GM23338 (cell line): ENCODE measurements around the gene PTPRN2. TPM values are rescaled to one million over a fixed set of nuclear protein-coding genes. Genes with fewer than 3 reads are reported as not detected.

Source experiments
- ATAC-seq: fragments of 200-7000 bp; cut with Tn5 transposase; 3 replicates; pipeline ENCODE4 v1.9.1; 2020
- DNase-seq: peaks from one replicate; pipeline ENCODE4 v3.0.0-alpha.2; 2015; ENCODE audit warnings: low spot score
- H2AFZ ChIP-seq: fragments of 200-600 bp; sonication (generic); 2 replicates; pipeline ENCODE4 v1.8.0; 2016; ENCODE audit warnings: antibody characterized with exemption, mild to moderate bottlenecking, moderate library complexity
- H3F3A ChIP-seq: fragments of 200-600 bp; sonication (generic); replicated peaks from 2 replicates; pipeline ENCODE4 v1.8.0; 2017; ENCODE audit warnings: antibody characterized with exemption, mixed run types, low read depth
- H3K27ac ChIP-seq: fragments of 200-600 bp; sonication (generic); 2 replicates; pipeline ENCODE4 v1.6.1; 2016; ENCODE audit warnings: low read depth
- H3K27me3 ChIP-seq: fragments of 200-600 bp; sonication (generic); 2 replicates; pipeline ENCODE4 v1.8.0; 2016; ENCODE audit warnings: mild to moderate bottlenecking, mixed run types, moderate library complexity; ENCODE audit not compliant: insufficient read depth
- H3K36me3 ChIP-seq: fragments of 200-600 bp; sonication (generic); 2 replicates; pipeline ENCODE4 v1.8.0; 2016; ENCODE audit warnings: mild to moderate bottlenecking; ENCODE audit not compliant: insufficient read depth
- H3K4me1 ChIP-seq: fragments of 200-600 bp; sonication (generic); 2 replicates; pipeline ENCODE4 v1.8.0; 2016; ENCODE audit warnings: mild to moderate bottlenecking, moderate library complexity; ENCODE audit not compliant: insufficient read depth
- H3K4me2 ChIP-seq: fragments of 200-600 bp; sonication (generic); 2 replicates; pipeline ENCODE4 v1.7.1; 2017; ENCODE audit warnings: mixed run types
- H3K4me3 ChIP-seq: fragments of 200-600 bp; sonication (generic); 2 replicates; pipeline ENCODE4 v1.6.1; 2016; ENCODE audit warnings: mixed run types
- H3K79me2 ChIP-seq: fragments of 200-600 bp; sonication (generic); replicated peaks from 2 replicates; pipeline ENCODE4 v1.8.0; 2017; ENCODE audit warnings: mild to moderate bottlenecking; ENCODE audit not compliant: insufficient read depth
- H3K9me2 ChIP-seq: fragments of 200-600 bp; sonication (generic); 2 replicates; pipeline ENCODE4 v1.8.0; 2017; ENCODE audit not compliant: insufficient read depth
- H4K20me1 ChIP-seq: fragments of 200-600 bp; sonication (generic); replicated peaks from 2 replicates; pipeline ENCODE4 v1.8.0; 2017; ENCODE audit warnings: mild to moderate bottlenecking; ENCODE audit not compliant: insufficient read depth
- H3K27ac Mint-ChIP-seq: 2 replicates; pipeline ENCODE4 v1.8.0; 2020; ENCODE audit warnings: inconsistent platforms, mild to moderate bottlenecking, moderate library complexity, mixed read lengths
- H3K27me3 Mint-ChIP-seq: 3 replicates; pipeline ENCODE4 v1.8.0; 2022; ENCODE audit warnings: low read depth, mild to moderate bottlenecking, moderate library complexity, mixed read lengths, inconsistent platforms; ENCODE audit not compliant: insufficient read depth, poor library complexity
- H3K36me3 Mint-ChIP-seq: 3 replicates; pipeline ENCODE4 v1.8.0; 2021; ENCODE audit warnings: low read depth, mild to moderate bottlenecking, inconsistent platforms, moderate library complexity, mixed read lengths
- H3K4me1 Mint-ChIP-seq: 3 replicates; pipeline ENCODE4 v1.8.0; 2020; ENCODE audit warnings: mild to moderate bottlenecking, inconsistent platforms, mixed read lengths
- H3K4me3 Mint-ChIP-seq: 3 replicates; pipeline ENCODE4 v1.8.0; 2021; ENCODE audit warnings: moderate library complexity, mild to moderate bottlenecking, inconsistent platforms, mixed read lengths
- H3K9me3 Mint-ChIP-seq: 3 replicates; pipeline ENCODE4 v1.8.0; 2020; ENCODE audit warnings: moderate library complexity, mild to moderate bottlenecking, inconsistent platforms, mixed read lengths
- CREB1 ChIP-seq: fragments of 250-450 bp; sonication (Bioruptor Pico); IDR thresholded peaks from 2 replicates; pipeline ENCODE4 v1.5.0; 2020; ENCODE audit warnings: low read depth, mild to moderate bottlenecking, moderate library complexity
- EZH2phosphoT487 ChIP-seq: fragments of 200-600 bp; sonication (generic); IDR thresholded peaks from one replicate; pipeline ENCODE4 v1.8.1; 2018; ENCODE audit warnings: antibody characterized with exemption; ENCODE audit not compliant: unreplicated experiment
- JUNB ChIP-seq: IDR thresholded peaks from one replicate; pipeline ENCODE4 v1.6.1; 2016; ENCODE audit warnings: antibody characterized with exemption; ENCODE audit not compliant: unreplicated experiment
- NANOG ChIP-seq: IDR thresholded peaks from 2 replicates; pipeline ENCODE4 v1.6.1; 2016; ENCODE audit warnings: antibody characterized with exemption, borderline replicate concordance
- POLR2AphosphoS5 ChIP-seq: IDR thresholded peaks from 2 replicates; pipeline ENCODE4 v1.6.1; 2016; ENCODE audit warnings: antibody characterized with exemption, low read depth
- ZNF114 ChIP-seq: fragments of 250-450 bp; sonication (Bioruptor Pico); IDR thresholded peaks from 2 replicates; pipeline ENCODE4 v1.5.0; 2020; ENCODE audit warnings: mild to moderate bottlenecking, moderate library complexity
- ZNF331 ChIP-seq: fragments of 250-450 bp; sonication (Bioruptor Pico); IDR thresholded peaks from 2 replicates; pipeline ENCODE4 v1.5.0; 2020; ENCODE audit warnings: low read depth, mild to moderate bottlenecking, moderate library complexity
- polyA plus RNA-seq: library from polyadenylated mRNA; unstranded; fragments of >200 nt; fragmentation: Nextera tagmentation; extraction: Ambion mirVana; gene quantifications from 2 replicates; pipeline ENCODE4 v1.2.1, GENCODE V29; 2016
- total RNA-seq: library from RNA; depleted of rRNA; stranded (reverse); fragments of >200 nt; shearing (Covaris generic); gene quantifications from 2 replicates; pipeline ENCODE4 v1.2.3, GENCODE V29; 2014
- TF ChIP-seq, protein P1 (sequence below): fragments of 250-450 bp; sonication (Bioruptor Pico); IDR thresholded peaks from 2 replicates; pipeline ENCODE4 v1.5.0; 2020; ENCODE audit warnings: mild to moderate bottlenecking, moderate library complexity
- TF ChIP-seq, protein P2 (sequence below): IDR thresholded peaks from 2 replicates; pipeline ENCODE4 v1.6.1; 2016; ENCODE audit warnings: antibody characterized with exemption

The PTPRN2 gene
- total and polyA plus RNA-seq, 2 experiments from 2014 or later, result 0.87 to 4.0 TPM

DNA sequence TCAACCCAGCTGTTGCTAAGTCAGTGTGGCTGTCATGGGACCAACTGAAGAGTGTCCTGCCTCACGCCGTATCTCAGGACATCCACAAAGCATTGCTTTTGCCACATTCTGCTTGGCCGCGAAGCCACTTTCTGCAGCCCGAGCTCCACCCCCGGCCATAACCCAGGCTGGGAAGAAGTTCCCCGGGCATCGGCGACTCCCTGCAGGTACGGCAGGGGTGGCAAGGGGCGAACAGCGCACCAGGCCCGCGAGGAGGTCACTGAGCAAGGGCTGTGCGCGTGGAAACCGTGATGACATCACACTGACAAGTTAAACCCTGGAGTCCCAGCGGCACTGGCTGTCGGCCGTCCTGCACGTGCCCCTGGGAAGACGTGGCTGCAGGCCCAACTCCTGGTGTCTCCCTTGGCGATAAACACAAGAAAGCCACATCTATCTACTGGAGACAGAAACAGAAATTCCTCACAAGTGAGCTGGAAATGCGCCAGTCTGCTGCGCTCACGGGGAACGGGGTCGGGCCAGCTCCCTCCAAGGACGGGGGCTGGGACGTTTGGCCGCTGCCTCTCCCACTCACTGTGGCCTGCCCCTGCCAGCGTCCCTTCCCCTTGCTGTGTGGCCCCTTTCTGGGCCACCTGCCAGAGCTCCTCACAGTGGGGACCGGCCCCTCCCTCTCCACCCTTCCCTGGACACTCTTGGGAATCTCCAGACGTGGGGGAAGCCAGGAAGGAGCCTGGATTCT lies 924.5 kb downstream of the PTPRN2 start:
- Histone ChIP-seq H3K27me3 (no peaks in the 10 kb centered on the region), H3K79me2 (no peaks in the 10 kb centered on the region), H3F3A (no peaks in the 10 kb centered on the region), H3K9me2 (no peaks in the 10 kb centered on the region), H3K4me2 (no peak overlapping the region), H3K4me3 (no peak overlapping the region), H3K4me1 (no peaks in the 10 kb centered on the region), H3K27ac (no peak overlapping the region), H3K36me3 (no peaks in the 10 kb centered on the region), H2AFZ (no peak overlapping the region), H4K20me1 (no peaks in the 10 kb centered on the region)
- no peak overlapping the region for H3K27ac Mint-ChIP-seq
- TF ChIP-seq NANOG (no peak), JUNB (no peak), ZNF114 (CRISPR knock-in tag) (no peak), EZH2phosphoT487 (no peak), CREB1 (CRISPR knock-in tag) (no peak), POLR2AphosphoS5 (no peak), ZNF331 (CRISPR knock-in tag) (no peak)
- TF ChIP-seq, protein P1, sequence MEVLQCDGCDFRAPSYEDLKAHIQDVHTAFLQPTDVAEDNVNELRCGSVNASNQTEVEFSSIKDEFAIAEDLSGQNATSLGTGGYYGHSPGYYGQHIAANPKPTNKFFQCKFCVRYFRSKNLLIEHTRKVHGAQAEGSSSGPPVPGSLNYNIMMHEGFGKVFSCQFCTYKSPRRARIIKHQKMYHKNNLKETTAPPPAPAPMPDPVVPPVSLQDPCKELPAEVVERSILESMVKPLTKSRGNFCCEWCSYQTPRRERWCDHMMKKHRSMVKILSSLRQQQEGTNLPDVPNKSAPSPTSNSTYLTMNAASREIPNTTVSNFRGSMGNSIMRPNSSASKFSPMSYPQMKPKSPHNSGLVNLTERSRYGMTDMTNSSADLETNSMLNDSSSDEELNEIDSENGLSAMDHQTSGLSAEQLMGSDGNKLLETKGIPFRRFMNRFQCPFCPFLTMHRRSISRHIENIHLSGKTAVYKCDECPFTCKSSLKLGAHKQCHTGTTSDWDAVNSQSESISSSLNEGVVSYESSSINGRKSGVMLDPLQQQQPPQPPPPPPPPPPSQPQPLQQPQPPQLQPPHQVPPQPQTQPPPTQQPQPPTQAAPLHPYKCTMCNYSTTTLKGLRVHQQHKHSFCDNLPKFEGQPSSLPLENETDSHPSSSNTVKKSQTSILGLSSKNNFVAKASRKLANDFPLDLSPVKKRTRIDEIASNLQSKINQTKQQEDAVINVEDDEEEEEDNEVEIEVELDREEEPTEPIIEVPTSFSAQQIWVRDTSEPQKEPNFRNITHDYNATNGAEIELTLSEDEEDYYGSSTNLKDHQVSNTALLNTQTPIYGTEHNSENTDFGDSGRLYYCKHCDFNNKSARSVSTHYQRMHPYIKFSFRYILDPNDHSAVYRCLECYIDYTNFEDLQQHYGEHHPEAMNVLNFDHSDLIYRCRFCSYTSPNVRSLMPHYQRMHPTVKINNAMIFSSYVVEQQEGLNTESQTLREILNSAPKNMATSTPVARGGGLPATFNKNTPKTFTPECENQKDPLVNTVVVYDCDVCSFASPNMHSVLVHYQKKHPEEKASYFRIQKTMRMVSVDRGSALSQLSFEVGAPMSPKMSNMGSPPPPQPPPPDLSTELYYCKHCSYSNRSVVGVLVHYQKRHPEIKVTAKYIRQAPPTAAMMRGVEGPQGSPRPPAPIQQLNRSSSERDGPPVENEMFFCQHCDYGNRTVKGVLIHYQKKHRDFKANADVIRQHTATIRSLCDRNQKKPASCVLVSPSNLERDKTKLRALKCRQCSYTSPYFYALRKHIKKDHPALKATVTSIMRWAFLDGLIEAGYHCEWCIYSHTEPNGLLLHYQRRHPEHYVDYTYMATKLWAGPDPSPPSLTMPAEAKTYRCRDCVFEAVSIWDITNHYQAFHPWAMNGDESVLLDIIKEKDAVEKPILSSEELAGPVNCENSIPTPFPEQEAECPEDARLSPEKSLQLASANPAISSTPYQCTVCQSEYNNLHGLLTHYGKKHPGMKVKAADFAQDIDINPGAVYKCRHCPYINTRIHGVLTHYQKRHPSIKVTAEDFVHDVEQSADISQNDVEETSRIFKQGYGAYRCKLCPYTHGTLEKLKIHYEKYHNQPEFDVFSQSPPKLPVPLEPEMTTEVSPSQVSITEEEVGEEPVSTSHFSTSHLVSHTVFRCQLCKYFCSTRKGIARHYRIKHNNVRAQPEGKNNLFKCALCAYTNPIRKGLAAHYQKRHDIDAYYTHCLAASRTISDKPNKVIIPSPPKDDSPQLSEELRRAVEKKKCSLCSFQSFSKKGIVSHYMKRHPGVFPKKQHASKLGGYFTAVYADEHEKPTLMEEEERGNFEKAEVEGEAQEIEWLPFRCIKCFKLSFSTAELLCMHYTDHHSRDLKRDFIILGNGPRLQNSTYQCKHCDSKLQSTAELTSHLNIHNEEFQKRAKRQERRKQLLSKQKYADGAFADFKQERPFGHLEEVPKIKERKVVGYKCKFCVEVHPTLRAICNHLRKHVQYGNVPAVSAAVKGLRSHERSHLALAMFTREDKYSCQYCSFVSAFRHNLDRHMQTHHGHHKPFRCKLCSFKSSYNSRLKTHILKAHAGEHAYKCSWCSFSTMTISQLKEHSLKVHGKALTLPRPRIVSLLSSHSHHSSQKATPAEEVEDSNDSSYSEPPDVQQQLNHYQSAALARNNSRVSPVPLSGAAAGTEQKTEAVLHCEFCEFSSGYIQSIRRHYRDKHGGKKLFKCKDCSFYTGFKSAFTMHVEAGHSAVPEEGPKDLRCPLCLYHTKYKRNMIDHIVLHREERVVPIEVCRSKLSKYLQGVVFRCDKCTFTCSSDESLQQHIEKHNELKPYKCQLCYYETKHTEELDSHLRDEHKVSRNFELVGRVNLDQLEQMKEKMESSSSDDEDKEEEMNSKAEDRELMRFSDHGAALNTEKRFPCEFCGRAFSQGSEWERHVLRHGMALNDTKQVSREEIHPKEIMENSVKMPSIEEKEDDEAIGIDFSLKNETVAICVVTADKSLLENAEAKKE (CRISPR knock-in tag), result no peak
- TF ChIP-seq, protein P2, sequence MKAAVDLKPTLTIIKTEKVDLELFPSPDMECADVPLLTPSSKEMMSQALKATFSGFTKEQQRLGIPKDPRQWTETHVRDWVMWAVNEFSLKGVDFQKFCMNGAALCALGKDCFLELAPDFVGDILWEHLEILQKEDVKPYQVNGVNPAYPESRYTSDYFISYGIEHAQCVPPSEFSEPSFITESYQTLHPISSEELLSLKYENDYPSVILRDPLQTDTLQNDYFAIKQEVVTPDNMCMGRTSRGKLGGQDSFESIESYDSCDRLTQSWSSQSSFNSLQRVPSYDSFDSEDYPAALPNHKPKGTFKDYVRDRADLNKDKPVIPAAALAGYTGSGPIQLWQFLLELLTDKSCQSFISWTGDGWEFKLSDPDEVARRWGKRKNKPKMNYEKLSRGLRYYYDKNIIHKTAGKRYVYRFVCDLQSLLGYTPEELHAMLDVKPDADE, result no peak
- peaks cover 12% of the 10 kb centered on the region for H3K27me3 Mint-ChIP-seq
- peaks cover 87% of the 10 kb centered on the region for H3K9me3 Mint-ChIP-seq
- no peak for ATAC-seq
- no peak for DNase-seq
- peaks cover 38% of the 10 kb centered on the region for H3K36me3 Mint-ChIP-seq
- no peaks in the 10 kb centered on the region for H3K4me1 Mint-ChIP-seq
- H3K4me3 Mint-ChIP-seq, result no peak overlapping the region
